Heart left ventricle (tissue), 16 donors: Measurements from ENCODE around the gene SRPK1. TPM values are rescaled to one million over a fixed set of nuclear protein-coding genes. Genes with fewer than 3 reads are reported as not detected.

Experiments
- ATAC-seq, 4 donors: fragments of 200-7000 bp; cut with Tn5 transposase; one replicate each; pipeline ENCODE4 v1.9.1; 2020 to 2022; ENCODE audit warnings: moderate library complexity in 4 of 4, mild to moderate bottlenecking in 3 of 4, moderate number of reproducible peaks in 1 of 4
- DNase-seq, 5 donors: peaks; one replicate each; pipeline ENCODE4 v3.0.0-alpha.2; 2020
- H3K27ac ChIP-seq, 12 donors: fragments of 200-600 bp; sonication (generic) in 4 of 12; one replicate each; pipeline versions ENCODE4 v1.5.0 to v1.8.0; 2016 to 2022; ENCODE audit warnings: mild to moderate bottlenecking in 2 of 12
- H3K27me3 ChIP-seq, 9 donors: fragments of 200-600 bp; sonication (generic) in 2 of 9; one replicate each; pipeline versions ENCODE4 v1.5.1 to v1.8.0; 2016 to 2022; ENCODE audit warnings: mild to moderate bottlenecking in 3 of 9
- H3K36me3 ChIP-seq, 9 donors: fragments of 200-600 bp; sonication (generic) in 2 of 9; one replicate each; pipeline versions ENCODE4 v1.5.0 to v1.8.0; 2018 to 2022; ENCODE audit warnings: mild to moderate bottlenecking in 2 of 9
- H3K4me1 ChIP-seq, 12 donors: fragments of 200-600 bp; sonication (generic) in 4 of 12; one replicate each; pipeline versions ENCODE4 v1.5.0 to v1.8.0; 2016 to 2022; ENCODE audit warnings: mild to moderate bottlenecking in 3 of 12
- H3K4me3 ChIP-seq, 12 donors: fragments of 200-600 bp; sonication (generic) in 4 of 12; one replicate each; pipeline versions ENCODE4 v1.5.0 to v1.8.0; 2017 to 2022; ENCODE audit warnings: mild to moderate bottlenecking in 9 of 12, moderate library complexity in 4 of 12
- H3K9me3 ChIP-seq, 12 donors: fragments of 200-600 bp; sonication (generic) in 4 of 12; one replicate each; pipeline versions ENCODE4 v1.5.0 to v1.8.0; 2016 to 2022; ENCODE audit warnings: mild to moderate bottlenecking in 1 of 12
- CTCF ChIP-seq, 12 donors: fragments of 200-600 bp; sonication (generic) in 4 of 12; IDR thresholded peaks; one replicate each; pipeline versions ENCODE4 v1.5.0 to v1.8.0; 2018 to 2022; ENCODE audit warnings: antibody characterized with exemption in 12 of 12, mild to moderate bottlenecking in 5 of 12
- POLR2A ChIP-seq, 2 donors: fragments of 450-650 bp; IDR thresholded peaks; one replicate each; pipeline ENCODE4 v1.6.1; 2017; ENCODE audit warnings: antibody characterized with exemption in 2 of 2, mild to moderate bottlenecking in 2 of 2, moderate library complexity in 2 of 2
- WGBS, 4 donors: extraction: QIAGEN DNeasy Blood & Tissue Kit in 2 of 4; methylation state at CpG; one replicate each; pipeline versions ENCODE4 v1.1.5 to v1.1.7; 2013 to 2018; 5-methylcytosine and 5-hydroxymethylcytosine counted together
- intact Hi-C, 10 donors: fragments of 100-400 bp; cut with DNase I; formaldehyde crosslinking; loops; one replicate each; pipeline versions ENCODE4 v1.11.1 to v1.14.2; 2022
- polyA plus RNA-seq, 2 donors: library from polyadenylated mRNA; stranded (reverse); fragments of 200-250 nt; gene quantifications; one replicate each; pipeline ENCODE4 v1.2.3, GENCODE V29; 2013
- total RNA-seq, 9 donors: library from RNA; depleted of rRNA in 2 of 9; stranded (reverse); fragments of >200 nt in 2 of 9; fragmentation: NEBNext Ultra II Directional in 3 of 9; extraction: Animal tissue kit (Norgen Biotek cat#: 25700) in 3 of 9; gene quantifications; one replicate each; pipeline versions ENCODE4 v1.1.0 to v1.2.4, GENCODE V29; 2016 to 2023
- donor health status: ischemic (EF 13 %, LVEDD 7.1; RV severe dilation, severe dysfunction).
- donor health status: healthy with polysubstance abuse.
- donor health status: DM: no; HTN: yes; CAD: no.
- donor health status: DM: no; HTN: no; CAD: no.
- donor health status: ischemic (EF 25% LVEDD 6.9; RV normal size, moderate dysfunction).
- donor health status: ischemic (EF 25% LVEDD 5.7; RV mildly dilated, moderate dysfunction).
- donor health status: healthy.
- donor health status: DM: yes; HTN: yes; CAD: no.
- donor health status: ischemic (EF 35%, LVEDD 5.7; RV mildly dilated, moderate dysfunction).
- donor health status: nonischemic (EF 11% LVEDD 7.7; RV severe dilation, severe dysfunction).
- donor health status: DM: yes; HTN: yes; CAD: no.
- donor health status: PGD.
- donor health status: ischemic (EF 29% LVEDD 5.4; RV normal size, mild dysfunction).
- donor health status: nonischemic (EF 23%, LVEDD 6.1; RV moderate dilation, normal function).

SRPK1 gene
- total and polyA plus RNA-seq, 11 donors = 5.0 to 41.7 (median 19.6) TPM

GRCh38 chr6:35955970-35956369 lies 35.1 kb upstream of the SRPK1 start:
- DNase-seq = no peak
- no peaks in the 10 kb centered on the region for H3K9me3 ChIP-seq
- peaks cover 0 to 19% (median 0%) of the 10 kb centered on the region in 9 donors for H3K27me3 ChIP-seq
- H3K4me1 ChIP-seq = peaks cover 0 to 9% (median 0%) of the 10 kb centered on the region in 12 donors
- no peaks in the 10 kb centered on the region for H3K36me3 ChIP-seq
- no peak for ATAC-seq
- H3K4me3 ChIP-seq = no peak overlapping the region
- intact Hi-C loops = no loop called here
- WGBS, 4 donors = 81 to 91% (median 87%) methylated on average over 2 to 4 of the region's 4 CpGs
- no peak overlapping the region for H3K27ac ChIP-seq
- TF ChIP-seq CTCF (IDR thresholded peaks at IDR 0.05) = peak in 3 of 12 donors; percentile 9 to 13 (median 10)
- TF ChIP-seq POLR2A (IDR thresholded peaks at IDR 0.05) = no peak

DNA sequence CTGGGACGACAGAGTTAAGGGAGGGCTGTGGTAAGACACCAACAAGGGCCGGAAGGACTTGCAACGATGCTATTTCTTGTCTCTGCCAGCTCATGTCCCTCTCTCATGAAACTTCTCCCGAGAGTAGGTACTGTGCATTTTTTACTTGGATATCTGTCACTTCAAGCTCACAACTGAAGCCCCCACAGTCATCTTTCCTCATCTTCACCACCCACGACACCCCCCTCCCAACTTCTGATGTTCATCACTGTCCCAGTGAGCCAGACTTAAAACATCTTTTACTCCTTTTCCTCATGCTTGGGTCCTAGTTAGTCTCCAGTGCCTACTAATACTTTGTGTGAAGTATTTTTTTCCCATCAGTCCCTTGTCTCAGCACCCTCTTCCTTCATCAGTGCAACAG lies 34.6 kb upstream of the SRPK1 start:
- H3K4me1 ChIP-seq = peaks cover 0 to 9% (median 0%) of the 10 kb centered on the region in 12 donors
- no peak overlapping the region for H3K4me3 ChIP-seq
- H3K27ac ChIP-seq = no peak overlapping the region
- intact Hi-C loops = no loop called here
- H3K27me3 ChIP-seq = peaks cover 0 to 14% (median 0%) of the 10 kb centered on the region in 9 donors
- ATAC-seq (no peak), DNase-seq (no peak)
- no peaks in the 10 kb centered on the region for H3K36me3 ChIP-seq
- no peaks in the 10 kb centered on the region for H3K9me3 ChIP-seq
- WGBS, 4 donors = 83 to 86% (median 84%) methylated on average over 5 of the region's 5 CpGs
- no peak for TF ChIP-seq CTCF (IDR thresholded peaks at IDR 0.05)
- no peak for TF ChIP-seq POLR2A (IDR thresholded peaks at IDR 0.05)

GRCh38 chr6:35955071-35955470 lies 34.2 kb upstream of the SRPK1 start:
- DNase-seq (no peak), ATAC-seq (no peak)
- no peak for TF ChIP-seq CTCF (IDR thresholded peaks at IDR 0.05)
- no peak for TF ChIP-seq POLR2A (IDR thresholded peaks at IDR 0.05)
- H3K4me3 ChIP-seq = no peak overlapping the region
- peaks cover 0 to 9% (median 0%) of the 10 kb centered on the region in 12 donors for H3K4me1 ChIP-seq
- H3K27ac ChIP-seq = no peak overlapping the region
- 94 to 95% (median 95%) methylated on average over 8 of the region's 8 CpGs for WGBS, 4 donors
- H3K27me3 ChIP-seq = peaks cover 0 to 14% (median 0%) of the 10 kb centered on the region in 9 donors
- no peaks in the 10 kb centered on the region for H3K9me3 ChIP-seq
- H3K36me3 ChIP-seq = no peaks in the 10 kb centered on the region
- intact Hi-C loops = no loop called here

GRCh38 chr6:35954333-35954732 lies 33.4 kb upstream of the SRPK1 start:
- WGBS, 4 donors = 84 to 92% (median 90%) methylated on average over 7 of the region's 7 CpGs
- ATAC-seq (no peak), DNase-seq (no peak)
- intact Hi-C loops = no loop called here
- no peak for TF ChIP-seq POLR2A (IDR thresholded peaks at IDR 0.05)
- no peak for TF ChIP-seq CTCF (IDR thresholded peaks at IDR 0.05)
- H3K9me3 ChIP-seq = no peaks in the 10 kb centered on the region
- peaks cover 0 to 9% (median 0%) of the 10 kb centered on the region in 12 donors for H3K4me1 ChIP-seq
- no peaks in the 10 kb centered on the region for H3K36me3 ChIP-seq
- H3K4me3 ChIP-seq = no peak overlapping the region
- H3K27ac ChIP-seq = no peak overlapping the region
- peaks cover 0 to 13% (median 0%) of the 10 kb centered on the region in 9 donors for H3K27me3 ChIP-seq
